Stimulated activated CD8-positive, alpha-beta memory T cell treated with anti-CD3 and anti-CD28 coated beads, Interleukin-7, amount 100 ng/mL, for 4 hours (primary cell): ENCODE measurements around the gene SLC24A3.

Experiments used
- DNase-seq, 2 donors: peaks; one replicate each; pipeline ENCODE4 v3.0.0-alpha.2; 2020; ENCODE audit warnings: low read depth in 2 of 2

The SLC24A3 gene

DNA sequence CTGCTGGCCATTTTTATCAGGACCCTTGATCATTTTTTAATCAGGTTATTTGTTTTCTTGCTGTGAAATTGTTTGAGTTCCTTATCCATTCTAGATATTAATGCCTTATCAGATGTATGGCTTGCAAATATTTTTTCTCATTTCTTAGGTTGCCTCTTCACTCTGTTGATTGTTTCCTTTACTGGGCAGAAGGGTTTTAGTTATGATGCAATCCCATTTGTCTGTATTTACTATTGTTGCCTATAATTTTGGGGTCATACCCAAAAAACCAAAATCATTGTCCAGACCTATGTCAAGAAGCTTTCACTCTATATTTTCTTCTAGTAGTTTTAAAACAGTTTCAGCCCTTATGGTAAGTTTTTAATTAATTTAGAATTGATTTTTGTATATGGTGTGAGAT is 172.5 kb downstream of the SLC24A3 start:
- DNase-seq: no peak

DNA sequence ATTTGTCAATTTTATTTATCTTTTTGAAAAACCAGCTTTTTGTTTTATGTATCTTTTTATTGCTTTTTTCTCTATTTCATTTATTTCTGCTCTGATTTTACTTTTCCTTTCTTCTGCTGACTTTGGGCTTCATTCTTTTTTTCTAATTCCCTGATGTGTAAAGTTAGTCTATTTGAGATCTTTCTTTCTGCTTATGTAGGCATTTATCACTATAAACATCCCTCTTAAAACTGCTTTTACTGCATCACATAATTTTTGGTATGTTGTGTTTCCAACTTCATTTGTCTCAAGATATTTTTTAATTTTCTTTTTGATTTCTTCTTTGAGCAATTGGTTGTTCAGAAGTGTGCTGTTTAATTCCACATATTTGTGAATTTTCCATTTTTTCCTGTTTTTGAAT is 174.8 kb downstream of the SLC24A3 start:
- no peak for DNase-seq

DNA sequence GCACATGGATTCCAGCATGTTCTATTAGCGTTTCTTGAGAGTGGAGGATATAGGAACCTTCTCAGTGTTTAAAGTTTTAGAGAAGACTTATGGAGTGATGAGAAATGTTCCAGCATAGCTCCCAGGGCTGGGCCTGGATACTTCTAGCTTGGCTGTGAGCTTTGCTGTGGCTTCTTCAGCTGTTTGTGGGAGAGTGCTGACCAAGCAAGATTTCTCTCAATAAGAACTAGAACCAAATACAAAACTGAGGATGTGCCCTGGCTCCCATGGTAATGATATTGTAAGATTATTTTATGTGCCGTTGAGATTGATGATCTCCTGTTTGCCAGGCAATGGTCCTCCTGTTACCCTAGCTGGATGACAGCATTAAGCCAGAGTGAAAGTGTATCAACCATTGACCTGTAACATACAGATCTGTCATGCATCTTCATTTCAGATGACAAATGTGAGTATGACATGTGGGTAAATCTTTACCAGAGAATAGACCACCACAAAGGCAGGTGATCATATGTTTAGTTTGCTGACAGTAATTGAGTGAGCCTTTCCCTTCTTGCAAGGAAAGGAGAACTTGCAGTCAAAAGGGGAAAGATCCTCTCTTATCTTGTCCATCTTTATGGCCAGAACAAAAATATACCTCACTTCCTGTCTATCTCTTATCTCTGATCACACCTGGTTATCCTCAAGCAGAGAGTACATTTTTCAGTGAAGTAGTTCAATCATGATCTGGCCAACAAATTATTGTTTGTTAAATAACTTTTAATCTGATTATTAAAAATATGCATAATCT is 180.1 kb downstream of the SLC24A3 start:
- DNase-seq: no peak

DNA sequence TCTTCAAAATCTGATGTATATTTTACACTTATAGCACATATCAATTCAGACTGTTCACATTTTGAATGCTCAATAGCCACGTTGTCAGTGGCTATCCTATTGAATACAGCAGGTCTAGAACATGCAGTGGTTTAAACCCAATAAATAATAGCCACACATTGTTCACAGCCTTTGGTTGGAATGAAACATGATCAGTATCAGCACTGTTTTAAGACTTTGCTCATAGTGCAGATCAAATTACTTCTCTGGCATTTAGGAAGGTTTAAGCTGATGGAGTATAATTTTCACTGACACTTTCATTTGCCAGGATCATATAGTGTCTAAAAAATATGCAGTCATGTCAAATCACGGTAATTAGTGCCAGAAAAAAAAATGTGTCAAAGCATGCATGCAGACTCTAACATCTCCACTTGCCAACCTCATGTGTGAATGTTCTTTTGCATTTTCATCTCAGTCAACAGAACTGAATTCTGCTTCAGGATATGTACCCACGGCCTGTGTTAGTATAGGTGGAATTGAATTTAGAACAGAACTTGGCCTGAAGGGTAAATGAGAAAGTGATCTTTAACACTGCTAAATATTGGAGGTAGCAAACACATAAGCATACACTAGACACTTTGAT is 184.1 kb downstream of the SLC24A3 start:
- no peak for DNase-seq

DNA sequence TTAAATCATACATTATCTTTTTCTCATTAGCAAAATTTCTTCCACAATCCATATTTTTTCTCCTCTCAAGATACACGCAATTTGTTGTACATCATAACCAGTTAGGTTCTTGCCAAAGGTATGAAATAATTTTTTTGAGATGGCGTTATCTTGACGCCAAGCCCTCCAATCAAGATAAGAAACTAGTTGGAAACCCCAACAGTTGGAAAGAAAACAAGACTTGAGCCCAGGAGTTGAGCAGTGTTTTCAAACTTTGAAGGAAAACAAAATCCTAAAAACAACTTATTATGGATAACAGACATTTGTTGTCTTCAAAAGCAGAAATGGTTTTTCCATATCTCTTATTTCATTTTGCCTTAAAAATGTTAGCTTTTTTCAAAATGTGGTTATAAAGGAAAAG is 184.8 kb downstream of the SLC24A3 start:
- no peak for DNase-seq

DNA sequence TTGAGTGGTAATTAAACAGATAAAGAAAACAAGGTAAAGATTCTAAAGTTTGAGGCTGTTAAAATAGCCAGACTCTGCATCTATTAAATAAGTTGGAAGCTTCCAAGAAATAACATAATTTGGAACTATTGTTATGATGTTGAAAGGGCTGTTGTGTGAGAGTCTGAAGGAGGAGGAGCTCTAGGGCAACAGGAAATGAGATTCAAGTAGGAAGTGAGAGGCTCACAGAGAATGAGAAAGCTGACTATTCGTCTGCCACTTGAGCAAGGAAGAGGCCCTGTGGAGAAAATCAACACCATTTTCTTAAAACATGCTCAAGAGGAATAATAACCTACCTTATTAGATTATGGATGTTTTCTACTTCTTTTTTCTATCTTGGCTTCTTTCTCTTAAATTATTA is 185.2 kb downstream of the SLC24A3 start:
- DNase-seq: no peak

DNA sequence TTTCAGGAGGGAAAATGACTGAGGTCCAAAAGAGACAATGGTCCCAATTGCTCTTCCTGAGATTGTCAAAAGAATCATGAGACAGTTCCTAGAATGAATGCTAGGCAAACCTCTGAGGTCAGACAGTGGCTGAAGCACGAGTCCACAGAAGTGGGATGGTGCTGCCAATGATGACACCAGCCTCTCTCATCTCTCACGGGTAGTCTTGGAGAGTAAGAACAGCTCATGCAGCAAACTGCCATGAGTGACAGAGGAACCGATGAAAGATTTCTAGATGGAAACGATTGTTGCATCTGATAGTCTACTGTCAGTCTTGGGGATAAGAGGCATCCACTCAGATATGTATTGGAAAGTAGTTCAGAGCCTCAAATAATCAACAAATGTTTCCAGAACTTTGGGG is 188.7 kb downstream of the SLC24A3 start:
- no peak for DNase-seq

DNA sequence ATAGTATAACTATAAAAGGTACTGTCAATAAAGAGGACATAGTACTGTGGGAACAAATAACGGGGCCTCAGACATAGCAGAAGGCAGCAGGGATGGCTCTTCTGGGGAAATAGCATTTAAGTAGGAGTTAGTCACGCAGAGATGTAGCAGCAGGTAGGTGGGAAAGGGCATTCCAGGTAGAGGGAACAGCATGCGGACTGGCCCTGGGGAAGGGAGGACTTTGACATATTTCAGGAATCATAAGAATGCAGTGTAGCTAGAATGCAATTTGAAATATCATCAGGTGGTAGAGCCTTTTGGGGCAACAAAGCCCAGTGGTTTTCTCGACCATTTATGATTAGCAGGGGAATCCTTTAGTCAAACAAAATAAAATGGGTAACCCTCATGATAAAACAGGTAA is 191.1 kb downstream of the SLC24A3 start:
- no peak for DNase-seq

DNA sequence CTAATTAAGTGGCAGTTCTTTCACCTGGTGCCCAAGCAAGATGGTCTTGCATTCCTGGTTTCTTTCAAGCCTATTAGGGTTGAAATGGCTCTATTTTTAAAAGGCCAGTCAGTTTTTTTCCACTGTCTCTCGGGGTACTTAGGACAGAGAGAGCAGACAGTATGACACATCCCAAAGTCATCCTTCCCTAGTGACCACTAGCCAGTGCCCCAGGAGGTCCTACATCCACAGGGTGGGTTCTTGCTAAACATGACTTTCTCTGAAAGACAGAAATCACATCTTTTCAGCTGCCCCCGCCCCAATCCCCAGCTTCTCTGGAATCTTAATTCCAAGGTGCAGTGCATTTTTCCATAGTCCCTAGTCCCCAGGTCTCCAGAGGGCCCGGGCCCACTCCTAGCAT is 192.4 kb downstream of the SLC24A3 start:
- no peak for DNase-seq

DNA sequence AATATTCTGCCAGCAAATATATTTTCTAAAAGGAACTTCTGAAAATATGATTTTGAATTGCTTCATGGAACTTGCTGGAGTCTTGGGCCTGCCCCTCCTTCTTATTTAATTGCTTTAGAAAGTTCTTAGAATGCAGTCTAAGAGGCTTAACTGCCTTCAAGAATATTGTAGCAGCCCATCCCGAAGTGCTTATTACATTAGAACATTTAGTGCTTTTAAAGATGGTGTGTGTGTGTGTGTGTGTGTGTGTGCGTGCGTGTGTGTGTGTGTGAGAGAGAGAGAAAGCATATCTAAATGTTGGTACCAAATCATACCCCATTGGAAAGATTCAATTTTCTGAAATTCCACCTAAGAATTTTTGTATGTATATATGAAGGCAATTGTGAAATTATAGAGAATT is 193.5 kb downstream of the SLC24A3 start:
- no peak for DNase-seq

DNA sequence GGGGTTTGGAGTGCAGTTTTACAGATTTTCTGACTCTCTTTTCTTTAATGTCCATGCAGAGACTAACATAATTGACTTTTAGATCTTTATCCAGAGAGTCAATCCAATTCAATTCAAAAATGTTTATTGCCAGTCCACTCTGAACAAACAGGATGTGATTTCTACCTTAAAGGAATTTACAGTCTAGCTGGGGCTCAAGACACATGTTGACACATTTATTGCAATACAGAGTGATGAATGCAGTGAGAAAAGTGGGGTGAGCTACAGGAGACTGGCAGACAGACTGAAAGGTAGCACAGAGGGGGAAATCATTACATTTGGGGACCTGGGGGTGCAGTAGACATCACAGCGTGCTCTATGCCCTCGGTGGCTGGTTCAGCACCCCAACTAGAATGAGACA is 193.9 kb downstream of the SLC24A3 start:
- DNase-seq: no peak

DNA sequence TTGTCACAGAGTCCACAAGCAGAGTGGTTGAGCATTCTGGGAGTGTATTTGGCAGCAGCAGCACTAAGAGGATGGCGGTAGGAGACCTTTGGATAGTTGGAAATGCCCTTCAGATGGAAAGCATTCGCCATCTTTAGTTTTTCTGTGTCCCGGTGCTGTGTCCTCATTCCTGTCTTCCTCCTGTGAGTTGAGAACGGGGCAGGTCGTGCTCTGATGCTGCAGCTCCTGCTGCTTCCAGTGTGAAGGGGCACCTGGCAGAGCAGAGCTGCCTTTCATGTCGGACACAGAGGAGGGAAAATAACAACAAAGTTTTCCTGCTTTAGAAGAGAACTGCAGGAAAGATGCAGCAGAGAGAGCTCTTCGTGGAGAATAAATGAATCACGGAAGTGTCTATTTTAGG is 194.8 kb downstream of the SLC24A3 start:
- DNase-seq: no peak

DNA sequence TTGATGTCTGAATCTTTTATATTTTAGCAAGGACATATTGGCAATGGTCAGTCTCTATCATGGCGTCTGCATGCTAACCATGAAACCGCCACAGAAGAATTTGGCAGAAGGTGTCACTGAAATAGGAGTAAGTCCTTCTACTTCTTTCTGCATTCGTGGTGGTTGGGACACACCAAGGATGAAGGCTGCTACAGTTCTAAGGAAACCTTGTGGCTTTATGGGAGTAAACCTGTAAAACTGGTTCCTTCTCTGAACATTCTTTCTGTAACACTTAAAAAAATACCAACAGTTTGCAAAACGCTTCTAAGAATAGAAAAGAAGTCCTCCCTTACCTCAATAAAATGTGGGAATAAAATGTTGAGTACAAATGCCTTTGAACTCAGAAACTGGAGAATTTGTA is 195.3 kb downstream of the SLC24A3 start:
- no peak for DNase-seq

DNA sequence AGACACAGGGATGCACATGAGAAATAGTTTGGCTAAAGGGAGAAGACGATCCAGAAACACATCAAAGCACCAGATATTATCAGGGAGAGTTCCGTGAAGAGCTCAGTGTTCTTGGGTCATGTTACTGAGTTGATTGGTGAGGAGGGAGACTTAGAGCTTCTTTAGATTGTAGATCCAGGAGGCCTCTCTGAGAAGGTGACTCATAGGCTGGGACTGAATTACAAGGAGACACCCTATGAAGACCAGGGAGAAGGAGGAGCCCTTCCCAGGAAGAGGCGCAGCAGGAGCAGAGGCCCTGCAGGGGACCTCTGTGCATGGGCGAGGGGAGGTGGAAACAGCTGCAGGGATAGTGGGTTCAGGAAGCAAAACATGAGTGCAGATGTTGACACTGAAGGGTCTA is 196.5 kb downstream of the SLC24A3 start:
- DNase-seq: no peak

DNA sequence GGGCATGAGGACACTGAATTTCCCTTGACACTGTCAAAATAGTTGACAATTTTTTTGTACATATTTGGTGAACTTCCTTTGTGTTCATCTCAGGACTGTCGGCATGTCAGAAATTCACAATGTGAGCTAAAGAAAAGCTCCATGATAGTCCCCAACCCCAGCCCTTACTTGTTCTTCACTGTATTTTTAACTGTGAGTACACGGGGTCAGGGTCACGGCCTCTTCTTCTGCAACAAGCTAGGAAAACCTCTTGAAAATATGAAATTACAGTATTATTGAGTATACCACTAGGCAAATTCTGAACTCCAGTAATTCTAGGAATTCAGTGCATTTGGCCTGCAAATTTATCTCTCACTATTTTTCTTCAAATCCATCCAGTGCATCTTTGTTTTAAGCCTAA is 199.4 kb downstream of the SLC24A3 start:
- DNase-seq: no peak

DNA sequence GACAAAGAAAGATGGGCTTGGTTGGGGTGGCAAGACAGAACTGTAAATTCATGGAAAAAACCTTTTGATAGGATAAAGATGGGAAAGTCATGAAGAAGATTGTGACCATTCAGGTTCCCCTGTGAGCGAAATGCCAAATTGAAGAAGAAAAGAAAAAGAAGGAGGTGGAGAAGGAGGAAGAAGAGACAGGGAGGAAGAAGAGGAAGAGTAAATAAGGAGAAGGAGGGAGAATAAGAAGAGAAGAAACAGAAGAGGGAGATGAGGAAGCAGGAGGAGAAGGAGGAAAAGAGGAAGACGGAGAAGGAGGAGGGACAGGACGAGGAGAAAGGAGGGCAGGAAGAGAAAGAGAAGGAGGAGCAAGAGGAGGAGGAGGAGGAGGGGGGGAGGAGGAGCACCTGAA is 199.8 kb downstream of the SLC24A3 start:
- DNase-seq: no peak

DNA sequence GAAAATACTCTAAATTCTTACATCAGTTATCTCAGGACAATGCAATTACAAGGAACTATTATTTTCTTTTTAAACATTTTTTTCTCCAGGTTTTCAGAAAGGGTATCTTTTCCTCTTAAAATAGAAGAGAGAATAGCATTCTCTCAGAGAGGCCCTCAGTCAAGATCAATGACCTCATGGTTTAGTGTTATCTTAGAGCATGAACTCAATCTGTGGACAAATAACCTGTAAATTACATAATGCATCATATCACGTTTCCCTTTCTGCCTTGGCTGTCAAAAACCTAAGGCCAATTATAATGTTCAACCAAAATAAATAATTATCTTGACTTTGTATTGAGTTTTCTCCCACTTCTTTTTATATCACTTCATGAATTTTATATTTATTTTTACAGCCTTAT is 202.2 kb downstream of the SLC24A3 start:
- DNase-seq: no peak

DNA sequence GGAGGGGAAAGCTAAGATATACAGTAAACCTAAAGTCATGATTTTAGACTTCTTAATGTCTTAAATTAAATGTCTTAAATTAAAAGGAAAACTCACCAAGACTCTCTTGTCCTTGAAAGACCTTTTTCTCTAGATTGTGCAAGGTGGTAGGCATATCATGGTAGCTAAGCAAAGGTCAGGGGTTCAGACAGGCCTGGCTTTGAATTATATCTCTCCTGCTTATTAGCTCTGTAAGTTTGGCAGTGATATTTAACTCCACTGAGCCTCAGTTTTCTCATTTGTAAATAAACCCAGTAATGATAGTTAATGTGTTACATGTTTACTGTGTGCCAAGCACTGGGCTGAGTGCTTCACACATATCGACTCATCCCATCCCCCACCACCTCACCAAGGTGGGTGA is 203.3 kb downstream of the SLC24A3 start:
- no peak for DNase-seq

DNA sequence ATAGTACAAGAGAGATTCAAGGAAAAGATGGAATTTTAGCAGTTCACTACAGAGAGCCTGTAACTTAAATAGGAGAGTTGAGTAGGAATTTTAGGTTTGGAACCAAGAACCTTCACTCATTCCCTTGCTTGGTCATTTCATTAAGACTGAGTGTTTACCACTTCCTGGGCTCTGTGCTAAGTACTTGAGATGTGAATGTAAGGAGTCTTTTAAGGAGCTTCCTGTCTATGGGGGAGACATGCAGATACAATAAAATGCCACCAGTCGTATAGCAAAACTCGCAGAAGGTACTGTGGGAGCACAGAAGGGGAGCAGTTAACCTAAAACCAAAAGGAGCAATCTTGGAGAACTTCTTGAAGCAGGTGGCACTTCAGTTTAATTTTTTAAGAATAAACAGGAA is 204.2 kb downstream of the SLC24A3 start:
- no peak for DNase-seq

DNA sequence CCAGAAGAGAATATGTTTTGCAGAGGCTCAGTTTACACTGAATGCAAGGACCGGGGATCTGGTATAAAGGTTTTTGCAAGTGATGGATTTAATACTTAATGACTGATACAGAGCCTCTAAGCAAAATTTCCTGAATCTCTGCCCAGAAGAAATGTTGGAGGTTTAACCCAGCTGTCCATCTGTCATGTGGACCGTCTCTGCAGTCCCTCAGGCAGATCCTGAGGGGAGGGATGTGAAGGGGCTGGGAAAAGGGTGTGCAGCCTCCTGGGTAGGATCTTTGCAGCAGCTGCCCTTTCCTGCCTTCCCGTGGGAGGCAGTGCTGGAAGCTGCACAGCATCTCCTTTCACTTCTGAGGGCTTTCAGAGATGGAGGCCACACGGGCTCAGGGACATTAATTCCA is 207.0 kb downstream of the SLC24A3 start:
- DNase-seq: no peak

DNA sequence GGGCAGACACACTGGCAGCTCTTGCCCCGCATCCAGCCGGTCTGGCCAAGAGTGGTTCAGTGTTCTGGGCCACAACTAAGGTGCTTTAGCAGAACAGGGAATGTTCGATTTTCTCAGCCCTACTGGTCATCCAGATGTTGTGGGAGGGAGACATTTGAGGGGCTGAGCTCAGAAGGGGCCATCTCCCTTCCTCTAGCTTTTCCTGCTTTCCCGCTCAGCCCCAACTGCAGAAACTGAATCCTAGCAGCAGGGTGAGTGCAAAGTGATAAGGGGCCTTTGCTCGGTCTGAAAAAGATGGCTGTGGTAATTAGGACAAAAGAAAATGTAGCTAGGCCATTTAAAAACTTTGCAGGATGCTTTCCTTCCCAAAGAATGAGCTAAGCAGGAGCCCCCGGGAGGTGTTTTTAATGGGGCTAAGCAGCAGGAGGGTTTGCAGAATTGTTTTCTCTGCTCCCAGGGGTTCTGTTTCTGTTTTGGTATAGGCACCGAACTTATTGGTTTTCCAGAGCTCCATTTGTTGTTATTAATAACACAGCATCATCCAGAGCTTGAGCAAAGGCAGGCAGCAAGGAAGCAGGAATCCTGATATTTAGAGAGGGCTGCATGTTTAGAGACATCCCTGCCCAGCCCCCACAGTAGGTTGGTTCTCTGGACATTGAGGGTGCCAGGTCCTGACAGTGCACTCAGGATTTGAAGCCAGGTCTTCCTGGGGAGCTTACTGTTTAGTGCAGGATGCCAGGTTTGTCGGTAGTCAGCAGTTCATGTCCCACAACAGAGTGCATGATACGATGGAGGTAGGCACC is 210.9 kb downstream of the SLC24A3 start:
- no peak for DNase-seq

DNA sequence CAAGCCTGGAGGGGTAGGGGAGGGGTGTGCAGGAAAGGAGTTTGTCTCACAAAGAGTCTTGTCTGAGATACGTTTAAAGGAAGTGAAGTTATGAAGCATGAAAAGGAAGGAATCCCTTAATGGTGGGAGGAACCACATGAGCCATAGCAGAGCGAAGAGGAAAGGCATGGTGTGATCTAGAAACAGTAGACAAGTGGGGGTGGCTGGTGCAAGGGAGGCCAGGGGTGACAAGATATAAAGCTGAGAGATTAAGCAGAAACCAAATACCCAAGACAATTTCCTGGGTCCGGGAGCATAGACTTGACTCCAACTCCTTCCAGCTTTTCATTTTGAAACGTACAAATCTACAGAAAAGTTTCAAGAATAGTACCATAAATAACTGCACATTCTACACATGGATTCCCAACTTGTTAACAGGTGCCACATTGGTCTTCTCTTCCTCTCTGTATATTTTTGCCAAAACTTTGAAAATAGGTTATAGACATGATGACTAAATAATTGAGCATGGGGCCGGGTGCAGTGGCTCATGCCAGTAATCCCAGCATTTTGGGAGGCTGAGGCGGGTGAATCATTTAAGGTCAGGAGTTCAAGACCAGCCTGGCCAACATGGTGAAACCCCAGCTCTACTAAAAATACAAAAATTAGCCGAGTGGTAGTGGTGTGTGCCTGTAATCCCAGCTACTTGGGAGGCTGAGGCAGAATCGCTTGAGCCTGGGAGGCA is 211.6 kb downstream of the SLC24A3 start:
- DNase-seq: no peak
